ENCODE data around the gene ANKH.

- TF ChIP-seq, protein P1, sequence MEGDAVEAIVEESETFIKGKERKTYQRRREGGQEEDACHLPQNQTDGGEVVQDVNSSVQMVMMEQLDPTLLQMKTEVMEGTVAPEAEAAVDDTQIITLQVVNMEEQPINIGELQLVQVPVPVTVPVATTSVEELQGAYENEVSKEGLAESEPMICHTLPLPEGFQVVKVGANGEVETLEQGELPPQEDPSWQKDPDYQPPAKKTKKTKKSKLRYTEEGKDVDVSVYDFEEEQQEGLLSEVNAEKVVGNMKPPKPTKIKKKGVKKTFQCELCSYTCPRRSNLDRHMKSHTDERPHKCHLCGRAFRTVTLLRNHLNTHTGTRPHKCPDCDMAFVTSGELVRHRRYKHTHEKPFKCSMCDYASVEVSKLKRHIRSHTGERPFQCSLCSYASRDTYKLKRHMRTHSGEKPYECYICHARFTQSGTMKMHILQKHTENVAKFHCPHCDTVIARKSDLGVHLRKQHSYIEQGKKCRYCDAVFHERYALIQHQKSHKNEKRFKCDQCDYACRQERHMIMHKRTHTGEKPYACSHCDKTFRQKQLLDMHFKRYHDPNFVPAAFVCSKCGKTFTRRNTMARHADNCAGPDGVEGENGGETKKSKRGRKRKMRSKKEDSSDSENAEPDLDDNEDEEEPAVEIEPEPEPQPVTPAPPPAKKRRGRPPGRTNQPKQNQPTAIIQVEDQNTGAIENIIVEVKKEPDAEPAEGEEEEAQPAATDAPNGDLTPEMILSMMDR (IDR thresholded peaks at IDR 0.05), result no peak
- no peak for TF ChIP-seq POLR2A (IDR thresholded peaks at IDR 0.05)
Observed at GRCh38 chr5:14759744-14760547, 111.6 kb downstream of the ANKH start.
